ENCODE data around the gene EMX2.
"Not testable (repeated sequence)": the region's sequence is repeated elsewhere in the genome, so short reads cannot be mapped to it uniquely, and the experiment has no call there.

Gene EMX2

GRCh38 chr10:117507081-117507480 lies 35.5 kb upstream of the EMX2 start:
- H3K27me3 ChIP-seq (ENCODE audit: insufficient read depth, low read length); H3K9ac ChIP-seq (ENCODE audit: low read depth, low read length); H3K36me3 ChIP-seq (ENCODE audit: insufficient read depth, low read length); H3K9me3 ChIP-seq (ENCODE audit: insufficient read depth, low read depth, low read length); H3K4me3 ChIP-seq (ENCODE audit: low read length); H3K4me1 ChIP-seq (ENCODE audit: insufficient read depth, low read length); H3K27ac ChIP-seq (ENCODE audit: low read depth, low read length): not testable (repeated sequence)
- 93% methylated on average over 7 of the region's 7 CpGs for WGBS

- Histone ChIP-seq H3K27me3 (ENCODE audit: insufficient read depth, low read length) (no peaks in the 10 kb centered on the region), H3K27ac (ENCODE audit: low read depth, low read length) (no peak overlapping the region), H3K36me3 (ENCODE audit: insufficient read depth, low read length) (no peaks in the 10 kb centered on the region), H3K4me1 (ENCODE audit: insufficient read depth, low read length) (no peaks in the 10 kb centered on the region), H3K9me3 (ENCODE audit: insufficient read depth, low read depth, low read length) (no peaks in the 10 kb centered on the region), H3K4me3 (ENCODE audit: low read length) (no peak overlapping the region), H3K9ac (ENCODE audit: low read depth, low read length) (no peak overlapping the region)
- 93% methylated on average over 7 of the region's 7 CpGs for WGBS
Observed at GRCh38 chr10:117509573-117509972, 33.0 kb upstream of the EMX2 start.

GRCh38 chr10:117511601-117512390 lies 30.8 kb upstream of the EMX2 start:
- Histone ChIP-seq H3K36me3 (ENCODE audit: insufficient read depth, low read length) (no peaks in the 10 kb centered on the region), H3K4me1 (ENCODE audit: insufficient read depth, low read length) (no peaks in the 10 kb centered on the region), H3K27ac (ENCODE audit: low read depth, low read length) (no peak overlapping the region), H3K9me3 (ENCODE audit: insufficient read depth, low read depth, low read length) (no peaks in the 10 kb centered on the region), H3K9ac (ENCODE audit: low read depth, low read length) (no peak overlapping the region), H3K4me3 (ENCODE audit: low read length) (no peak overlapping the region), H3K27me3 (ENCODE audit: insufficient read depth, low read length) (no peaks in the 10 kb centered on the region)
- whole genome bisulfite sequencing = 79% methylated on average over 17 of the region's 17 CpGs

DNA sequence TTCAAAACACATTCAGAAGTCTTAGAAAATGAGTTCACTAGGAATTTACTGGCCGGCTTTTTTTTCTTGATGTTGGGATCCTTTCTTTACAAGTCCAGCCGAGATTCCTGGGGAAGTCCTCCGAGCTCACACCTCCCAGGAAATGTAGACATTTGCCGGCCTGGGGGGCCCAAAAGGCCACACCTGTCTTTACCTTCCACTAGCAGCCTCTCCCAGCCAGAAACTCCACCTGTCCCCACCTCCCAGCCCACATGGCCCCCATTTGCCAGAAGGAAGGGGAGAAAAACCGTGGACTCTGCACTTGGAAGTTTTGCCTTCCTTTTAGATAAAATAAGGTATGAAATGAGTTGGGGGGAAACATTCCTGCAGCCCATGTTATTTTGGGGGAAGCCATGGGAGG lies 27.6 kb upstream of the EMX2 start:
- H3K9ac ChIP-seq (ENCODE audit: low read depth, low read length) = no peak overlapping the region
- 88% methylated on average over 5 of the region's 5 CpGs for WGBS
- H3K4me1 ChIP-seq (ENCODE audit: insufficient read depth, low read length) = no peaks in the 10 kb centered on the region; the same call in 1 of the 2 replicates
- no peaks in the 10 kb centered on the region for H3K27me3 ChIP-seq (ENCODE audit: insufficient read depth, low read length)
- no peak overlapping the region for H3K27ac ChIP-seq (ENCODE audit: low read depth, low read length)
- no peaks in the 10 kb centered on the region for H3K9me3 ChIP-seq (ENCODE audit: insufficient read depth, low read depth, low read length)
- H3K36me3 ChIP-seq (ENCODE audit: insufficient read depth, low read length) = no peaks in the 10 kb centered on the region
- no peak overlapping the region for H3K4me3 ChIP-seq (ENCODE audit: low read length)

DNA sequence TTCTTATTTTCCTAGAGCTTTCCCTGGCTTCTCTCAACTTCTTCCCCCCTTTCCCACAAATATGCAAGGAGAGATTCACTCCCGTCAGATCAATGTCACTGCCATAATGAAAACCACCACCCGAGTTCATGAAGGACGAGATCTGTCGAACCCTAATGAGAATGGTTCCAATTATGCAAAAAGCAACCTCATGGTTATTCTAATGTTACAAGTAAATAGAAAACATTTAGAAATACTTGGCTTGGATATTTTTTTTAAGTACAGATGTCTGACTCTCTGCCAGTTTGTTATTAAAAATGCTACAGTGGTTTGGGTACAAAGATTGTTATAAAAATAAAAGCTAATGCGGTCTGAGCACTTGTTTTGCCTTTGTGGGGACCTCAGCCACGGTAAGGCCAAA lies 25.9 kb upstream of the EMX2 start:
- H3K27me3 ChIP-seq (ENCODE audit: insufficient read depth, low read length) = peaks cover 6% of the 10 kb centered on the region; the same call in 1 of the 2 replicates
- H3K4me1 ChIP-seq (ENCODE audit: insufficient read depth, low read length) = no peaks in the 10 kb centered on the region; the same call in 1 of the 2 replicates
- no peaks in the 10 kb centered on the region for H3K36me3 ChIP-seq (ENCODE audit: insufficient read depth, low read length)
- no peaks in the 10 kb centered on the region for H3K9me3 ChIP-seq (ENCODE audit: insufficient read depth, low read depth, low read length)
- H3K27ac ChIP-seq (ENCODE audit: low read depth, low read length) = no peak overlapping the region
- no peak overlapping the region for H3K9ac ChIP-seq (ENCODE audit: low read depth, low read length)
- WGBS = 81% methylated on average over 6 of the region's 6 CpGs
- H3K4me3 ChIP-seq (ENCODE audit: low read length) = no peak overlapping the region

DNA sequence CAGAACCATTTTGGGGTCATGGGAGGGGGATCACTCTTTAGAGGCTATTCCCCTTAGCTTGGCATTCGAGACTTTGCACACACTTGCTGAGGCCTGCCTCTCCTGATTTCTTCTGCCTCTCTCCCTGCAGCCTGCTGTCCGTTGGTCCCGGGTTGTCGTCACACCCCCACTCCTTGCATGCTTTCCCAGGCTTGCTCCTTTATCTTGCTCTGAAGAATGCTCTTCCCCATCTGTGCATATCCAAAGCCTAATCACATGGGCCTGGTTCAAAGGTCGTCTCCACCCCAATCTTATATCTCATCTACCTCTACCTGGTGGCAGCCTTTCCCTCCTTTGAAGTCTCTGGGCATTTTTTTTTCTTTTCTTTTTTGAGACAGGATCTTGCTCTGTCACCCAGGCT lies 24.3 kb upstream of the EMX2 start:
- Histone ChIP-seq H3K9ac (ENCODE audit: low read depth, low read length) (no peak overlapping the region), H3K27ac (ENCODE audit: low read depth, low read length) (no peak overlapping the region), H3K27me3 (ENCODE audit: insufficient read depth, low read length) (peaks cover 20% of the 10 kb centered on the region), H3K9me3 (ENCODE audit: insufficient read depth, low read depth, low read length) (no peaks in the 10 kb centered on the region), H3K36me3 (ENCODE audit: insufficient read depth, low read length) (no peaks in the 10 kb centered on the region), H3K4me1 (ENCODE audit: insufficient read depth, low read length) (no peaks in the 10 kb centered on the region; the same call in 1 of the 2 replicates), H3K4me3 (ENCODE audit: low read length) (no peak overlapping the region)
- 52% methylated on average over 5 of the region's 5 CpGs for WGBS

- no peak overlapping the region for H3K27ac ChIP-seq (ENCODE audit: low read depth, low read length)
- H3K36me3 ChIP-seq (ENCODE audit: insufficient read depth, low read length) = no peaks in the 10 kb centered on the region
- H3K4me3 ChIP-seq (ENCODE audit: low read length) = no peak overlapping the region
- H3K4me1 ChIP-seq (ENCODE audit: insufficient read depth, low read length) = no peaks in the 10 kb centered on the region; the same call in 1 of the 2 replicates
- H3K9ac ChIP-seq (ENCODE audit: low read depth, low read length) = no peak overlapping the region
- WGBS = 90% methylated on average over 8 of the region's 8 CpGs
- H3K27me3 ChIP-seq (ENCODE audit: insufficient read depth, low read length) = peaks cover 31% of the 10 kb centered on the region
- no peaks in the 10 kb centered on the region for H3K9me3 ChIP-seq (ENCODE audit: insufficient read depth, low read depth, low read length)
Observed at GRCh38 chr10:117519286-117519685, 23.3 kb upstream of the EMX2 start.

DNA sequence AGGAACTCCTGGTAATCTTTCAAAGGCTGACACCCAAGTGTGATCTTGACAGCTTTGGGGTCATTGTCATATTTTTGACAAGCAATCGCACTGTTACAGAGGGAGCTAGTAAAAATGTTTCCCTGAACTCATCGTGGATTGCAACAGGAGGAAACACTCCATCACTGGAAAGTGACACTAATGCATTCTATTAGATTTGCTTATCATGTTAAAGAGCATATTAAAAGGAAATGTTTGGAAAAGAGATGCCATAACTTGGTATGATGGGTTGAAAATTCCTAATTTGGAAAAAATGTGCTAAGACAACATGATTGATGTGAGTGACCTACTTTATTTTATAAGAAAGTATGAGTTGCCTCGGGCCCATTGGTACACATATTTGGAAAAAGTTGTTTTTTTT lies 22.7 kb upstream of the EMX2 start:
- Histone ChIP-seq H3K4me1 (ENCODE audit: insufficient read depth, low read length) (no peaks in the 10 kb centered on the region; the same call in 1 of the 2 replicates), H3K9ac (ENCODE audit: low read depth, low read length) (no peak overlapping the region), H3K9me3 (ENCODE audit: insufficient read depth, low read depth, low read length) (no peaks in the 10 kb centered on the region), H3K27ac (ENCODE audit: low read depth, low read length) (no peak overlapping the region), H3K36me3 (ENCODE audit: insufficient read depth, low read length) (no peaks in the 10 kb centered on the region), H3K4me3 (ENCODE audit: low read length) (no peak overlapping the region), H3K27me3 (ENCODE audit: insufficient read depth, low read length) (peaks cover 37% of the 10 kb centered on the region)
- 92% methylated on average over 2 of the region's 3 CpGs for WGBS

DNA sequence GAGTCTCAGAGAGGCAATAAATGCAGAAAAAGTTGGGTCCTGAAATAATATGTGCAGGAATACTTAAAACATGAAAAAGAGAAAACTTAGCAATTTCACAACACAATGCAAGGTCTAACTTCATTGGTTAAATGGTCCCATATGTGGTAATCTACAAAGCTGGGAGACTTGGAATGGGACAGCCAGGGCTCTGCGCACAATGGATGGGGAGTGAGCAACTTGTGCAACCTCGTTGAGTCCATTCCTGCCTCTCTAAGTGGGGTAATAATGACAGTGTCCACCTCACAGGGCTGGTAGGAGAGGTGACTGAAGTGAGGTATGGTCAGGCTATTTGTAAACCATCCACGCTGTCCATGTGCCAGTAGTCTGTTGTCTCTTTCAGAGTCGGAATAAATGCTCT lies 11.8 kb upstream of the EMX2 start:
- Histone ChIP-seq H3K27ac (ENCODE audit: low read depth, low read length) (no peak overlapping the region), H3K36me3 (ENCODE audit: insufficient read depth, low read length) (no peaks in the 10 kb centered on the region), H3K27me3 (ENCODE audit: insufficient read depth, low read length) (peaks cover 88% of the 10 kb centered on the region), H3K4me3 (ENCODE audit: low read length) (no peak overlapping the region), H3K9me3 (ENCODE audit: insufficient read depth, low read depth, low read length) (no peaks in the 10 kb centered on the region), H3K9ac (ENCODE audit: low read depth, low read length) (no peak overlapping the region), H3K4me1 (ENCODE audit: insufficient read depth, low read length) (peaks cover 18% of the 10 kb centered on the region)
- 78% methylated on average over 4 of the region's 4 CpGs for WGBS

- no peak overlapping the region for H3K4me3 ChIP-seq (ENCODE audit: low read length)
- H3K27me3 ChIP-seq (ENCODE audit: insufficient read depth, low read length) = peaks cover 91% of the 10 kb centered on the region
- H3K9me3 ChIP-seq (ENCODE audit: insufficient read depth, low read depth, low read length) = no peaks in the 10 kb centered on the region
- 59% methylated on average over 14 of the region's 14 CpGs for WGBS
- H3K36me3 ChIP-seq (ENCODE audit: insufficient read depth, low read length) = no peaks in the 10 kb centered on the region
- no peak overlapping the region for H3K27ac ChIP-seq (ENCODE audit: low read depth, low read length)
- H3K4me1 ChIP-seq (ENCODE audit: insufficient read depth, low read length) = peaks cover 18% of the 10 kb centered on the region
- no peak overlapping the region for H3K9ac ChIP-seq (ENCODE audit: low read depth, low read length)
Observed at GRCh38 chr10:117531371-117532002, 11.1 kb upstream of the EMX2 start.

DNA sequence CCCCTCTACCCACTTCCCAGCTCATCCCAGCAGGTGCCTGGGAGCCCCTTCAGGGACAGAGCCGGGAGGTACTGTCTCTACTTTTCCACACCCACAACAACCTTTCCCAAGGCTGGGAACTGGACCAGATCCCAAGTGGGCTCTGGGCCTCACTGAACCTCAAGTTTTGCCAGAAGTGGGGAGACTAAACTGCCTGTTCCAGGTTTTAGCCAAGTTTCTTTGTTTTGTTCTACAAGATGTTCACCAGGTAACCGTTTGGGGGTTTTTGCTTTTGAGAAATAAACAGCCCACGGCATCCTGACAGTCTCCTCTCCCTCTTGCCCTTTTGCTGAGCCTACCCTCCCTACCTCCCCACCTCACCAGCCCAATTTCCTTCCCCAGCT lies 10.6 kb upstream of the EMX2 start:
- Histone ChIP-seq H3K36me3 (ENCODE audit: insufficient read depth, low read length) (no peaks in the 10 kb centered on the region), H3K9ac (ENCODE audit: low read depth, low read length) (no peak overlapping the region), H3K27me3 (ENCODE audit: insufficient read depth, low read length) (peaks cover 95% of the 10 kb centered on the region), H3K9me3 (ENCODE audit: insufficient read depth, low read depth, low read length) (no peaks in the 10 kb centered on the region), H3K4me1 (ENCODE audit: insufficient read depth, low read length) (peaks cover 18% of the 10 kb centered on the region), H3K4me3 (ENCODE audit: low read length) (no peak overlapping the region), H3K27ac (ENCODE audit: low read depth, low read length) (no peak overlapping the region)
- 22% methylated on average over 3 of the region's 3 CpGs for WGBS

Data from HUES64 (cell line).